NK-92 treated with Interleukin-12 subunit alpha and Interleukin-12 subunit beta, amount 100 ng/mL, for 24 hours (cell line): ENCODE results near the gene ALDH3B2.
"Not testable (repeated sequence)": the region's sequence is repeated elsewhere in the genome, so short reads cannot be mapped to it uniquely, and the experiment has no call there.

ENCODE experiments used
- DNase-seq: peaks from one replicate; lab custom pipeline; 2025; lab: John Stamatoyannopoulos, UW

The ALDH3B2 gene

GRCh38 chr11:67685641-67686332 lies 11.4 kb upstream of the ALDH3B2 start:
- not testable (repeated sequence) for DNase-seq

- DNase-seq, result not testable (repeated sequence)
Observed at GRCh38 chr11:67682126-67683034, 8.0 kb upstream of the ALDH3B2 start.

- DNase-seq, result no peak
Observed at GRCh38 chr11:67680696-67681470, 6.5 kb upstream of the ALDH3B2 start.

GRCh38 chr11:67675058-67675747 lies 780 bp upstream of the ALDH3B2 start:
- no peak for DNase-seq

GRCh38 chr11:67673902-67674301 lies 521 bp downstream of the ALDH3B2 start:
- no peak for DNase-seq

- DNase-seq, result no peak
Observed at GRCh38 chr11:67673358-67673757, 1.1 kb downstream of the ALDH3B2 start.

GRCh38 chr11:67671211-67671520 lies 3.3 kb downstream of the ALDH3B2 start:
- DNase-seq, result no peak

GRCh38 chr11:67670316-67671210 lies 3.9 kb downstream of the ALDH3B2 start:
- DNase-seq, result no peak

GRCh38 chr11:67668192-67668551 lies 6.3 kb downstream of the ALDH3B2 start:
- DNase-seq, result no peak

- DNase-seq, result no peak
Observed at GRCh38 chr11:67667490-67668191, 6.8 kb downstream of the ALDH3B2 start.

GRCh38 chr11:67666676-67667489 lies 7.5 kb downstream of the ALDH3B2 start:
- no peak for DNase-seq

GRCh38 chr11:67666303-67666645 lies 8.1 kb downstream of the ALDH3B2 start:
- DNase-seq, result no peak

- no peak for DNase-seq
Observed at GRCh38 chr11:67665541-67666302, 8.7 kb downstream of the ALDH3B2 start.

GRCh38 chr11:67664696-67665540 lies 9.5 kb downstream of the ALDH3B2 start:
- no peak for DNase-seq

GRCh38 chr11:67664213-67664585 lies 10.2 kb downstream of the ALDH3B2 start:
- DNase-seq, result no peak

GRCh38 chr11:67663532-67664212 lies 10.8 kb downstream of the ALDH3B2 start:
- DNase-seq, result no peak

GRCh38 chr11:67662835-67663531 lies 11.4 kb downstream of the ALDH3B2 start:
- no peak for DNase-seq
